Mucosa of gallbladder (tissue), 1 donor: ENCODE data around the gene IL1RAPL2. TPM values are rescaled to one million over a fixed set of nuclear protein-coding genes. Genes with fewer than 3 reads are reported as not detected.

Source experiments
- DNase-seq: peaks from one replicate; pipeline ENCODE4 v3.0.0-alpha.2; 2020; ENCODE audit warnings: low spot score
- total RNA-seq: library from RNA; stranded (reverse); gene quantifications from one replicate; pipeline ENCODE4 v1.2.1, GENCODE V29; 2021
- donor health status: DM: no; HTN: no; CAD: no.

The IL1RAPL2 gene
- total RNA-seq, 1 donor from 2014 or later, result 0.35 TPM

DNA sequence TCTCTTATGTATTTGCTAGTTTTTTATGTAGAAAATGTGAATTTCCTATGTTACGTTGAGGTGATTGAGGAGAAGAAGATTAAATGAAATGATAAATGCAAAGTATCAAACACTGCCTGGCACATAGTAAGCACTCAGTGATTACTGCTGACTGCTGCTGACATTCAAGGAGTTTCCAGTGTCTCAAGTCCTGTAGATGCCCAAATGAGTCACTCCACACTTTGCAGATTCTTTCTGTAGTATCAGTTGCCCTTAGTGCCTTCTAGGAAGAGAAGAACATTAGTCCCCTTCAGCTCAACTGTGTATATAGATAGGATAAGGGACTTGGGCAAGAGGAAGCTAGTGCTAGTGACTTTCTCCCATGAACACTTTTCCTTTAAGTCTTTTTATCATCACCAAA, 895.0 kb downstream of the IL1RAPL2 start:
- no peak for DNase-seq

DNA sequence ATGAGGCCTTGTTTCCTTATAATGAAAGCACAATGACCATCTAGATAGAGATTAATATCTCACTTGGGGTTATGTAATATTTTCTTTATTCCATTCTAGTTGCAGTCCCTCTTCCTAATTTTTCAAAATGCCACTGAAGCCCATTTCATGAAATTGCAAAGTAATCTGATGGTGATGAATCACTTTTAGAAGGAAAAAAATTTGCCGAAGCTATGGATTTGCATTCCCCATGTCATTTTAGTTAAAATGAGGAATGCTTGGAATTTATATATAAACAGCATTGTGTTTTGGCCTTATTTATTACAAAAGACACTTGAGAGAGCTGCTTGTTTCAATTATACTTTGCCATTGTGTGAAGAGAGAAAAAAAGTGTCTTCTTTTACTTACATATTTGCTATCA, 896.2 kb downstream of the IL1RAPL2 start:
- DNase-seq, result no peak

DNA sequence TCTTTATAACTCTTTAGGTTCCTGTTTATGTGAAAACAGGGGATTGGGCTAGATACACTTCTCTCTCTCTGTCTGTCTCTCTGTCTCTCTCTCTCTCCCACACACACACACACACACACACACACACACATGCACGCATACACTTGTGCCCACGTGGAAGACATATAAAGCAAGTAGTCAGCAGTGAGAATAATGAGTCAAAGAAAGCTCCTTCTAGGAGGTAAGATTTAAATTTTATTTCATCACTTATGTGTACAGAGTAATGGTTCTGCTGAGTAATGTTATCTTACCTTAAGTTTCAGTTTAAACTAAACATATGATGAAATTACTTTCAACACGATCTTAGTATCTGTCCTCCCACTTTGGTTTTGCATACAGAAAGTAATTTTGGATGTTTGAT, 897.5 kb downstream of the IL1RAPL2 start:
- no peak for DNase-seq

- no peak for DNase-seq
These were observed 898.6 kb downstream of the IL1RAPL2 start for GRCh38 chrX:105464618-105465017.

- no peak for DNase-seq
These were observed 902.7 kb downstream of the IL1RAPL2 start for GRCh38 chrX:105468741-105469140.

GRCh38 chrX:105471597-105471996, 905.6 kb downstream of the IL1RAPL2 start:
- DNase-seq, result no peak

- DNase-seq, result no peak
These were observed 909.8 kb downstream of the IL1RAPL2 start for GRCh38 chrX:105475801-105476200.

DNA sequence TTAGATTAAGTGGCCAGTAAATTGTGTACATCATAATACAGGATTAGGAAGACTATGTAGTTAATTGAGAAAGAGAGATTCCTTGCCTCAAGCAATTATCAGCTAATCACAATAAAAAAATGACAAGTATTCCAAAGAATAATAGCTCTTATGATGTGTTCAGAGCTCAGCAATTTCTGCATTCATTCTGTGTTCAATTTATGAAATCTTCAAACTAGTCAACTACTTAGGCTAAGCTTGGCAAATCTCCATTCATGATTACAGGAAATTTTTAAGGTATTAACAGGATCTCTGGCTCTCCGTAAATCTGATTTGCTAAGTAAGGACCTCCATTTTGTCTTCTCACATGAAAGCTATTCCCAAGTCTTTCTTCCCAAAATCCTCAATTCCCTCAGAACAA, 911.4 kb downstream of the IL1RAPL2 start:
- DNase-seq, result no peak

GRCh38 chrX:105480646-105481310, 914.8 kb downstream of the IL1RAPL2 start:
- no peak for DNase-seq

GRCh38 chrX:105483011-105483410, 917.0 kb downstream of the IL1RAPL2 start:
- DNase-seq, result no peak

DNA sequence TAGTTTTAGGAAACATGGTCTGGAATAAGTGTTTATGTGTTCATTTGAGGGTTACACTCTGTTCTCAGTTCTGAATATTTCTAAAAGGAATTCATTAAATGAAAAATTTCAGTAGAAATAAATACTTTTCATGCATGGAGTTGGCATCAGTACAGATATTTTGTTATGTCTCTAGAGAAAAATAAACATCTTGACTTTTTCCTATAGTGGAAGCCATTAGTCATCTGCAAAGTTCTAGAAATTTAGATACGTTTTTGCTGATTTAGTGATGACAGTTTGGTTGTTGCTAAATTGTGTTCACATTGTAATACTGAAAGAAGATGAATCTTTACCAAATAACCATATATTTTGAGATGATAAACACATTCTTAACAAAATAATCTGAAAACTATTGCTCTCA, 922.7 kb downstream of the IL1RAPL2 start:
- no peak for DNase-seq

- DNase-seq, result no peak
These were observed 929.4 kb downstream of the IL1RAPL2 start for GRCh38 chrX:105495376-105495775.

GRCh38 chrX:105502336-105502735, 936.3 kb downstream of the IL1RAPL2 start:
- no peak for DNase-seq

- DNase-seq, result no peak
These were observed 949.6 kb downstream of the IL1RAPL2 start for GRCh38 chrX:105515561-105515960.

DNA sequence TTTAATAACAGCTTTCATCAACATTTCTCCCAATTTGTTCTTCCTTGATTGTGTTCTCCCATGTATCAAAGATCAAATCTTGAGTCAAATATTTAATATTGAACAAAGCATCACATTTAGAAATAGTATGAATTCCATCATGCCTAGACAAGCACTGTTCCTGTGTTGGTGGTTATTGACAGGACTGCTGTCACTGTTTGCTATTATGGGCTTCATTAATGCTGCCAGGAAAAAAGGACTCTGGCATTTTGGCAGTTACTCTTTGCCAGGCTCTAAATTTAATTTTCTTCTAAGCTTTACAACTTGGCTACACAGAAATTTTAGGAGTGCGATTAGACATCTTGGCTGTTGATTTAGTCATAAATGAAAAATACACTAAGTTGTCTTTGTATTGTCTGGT, 960.4 kb downstream of the IL1RAPL2 start:
- no peak for DNase-seq

DNA sequence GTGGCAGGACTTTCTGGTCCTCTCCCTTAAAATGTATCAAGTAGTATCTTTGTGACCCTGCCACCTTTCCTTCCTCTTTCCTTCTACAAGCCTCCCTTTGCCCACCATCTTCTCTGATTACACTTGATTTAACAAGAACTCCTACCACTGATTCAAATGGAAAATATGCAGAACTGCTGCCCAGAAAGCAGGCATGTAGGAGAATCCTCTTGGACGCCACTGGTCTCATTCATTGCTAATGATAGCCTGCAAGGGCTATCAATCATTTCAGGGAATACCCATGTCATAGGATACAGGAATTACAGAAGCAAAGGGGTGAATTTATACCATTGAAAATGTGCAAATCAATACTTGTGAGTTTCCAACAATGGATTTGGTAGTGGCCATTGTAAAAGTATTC, 961.8 kb downstream of the IL1RAPL2 start:
- DNase-seq, result no peak

DNA sequence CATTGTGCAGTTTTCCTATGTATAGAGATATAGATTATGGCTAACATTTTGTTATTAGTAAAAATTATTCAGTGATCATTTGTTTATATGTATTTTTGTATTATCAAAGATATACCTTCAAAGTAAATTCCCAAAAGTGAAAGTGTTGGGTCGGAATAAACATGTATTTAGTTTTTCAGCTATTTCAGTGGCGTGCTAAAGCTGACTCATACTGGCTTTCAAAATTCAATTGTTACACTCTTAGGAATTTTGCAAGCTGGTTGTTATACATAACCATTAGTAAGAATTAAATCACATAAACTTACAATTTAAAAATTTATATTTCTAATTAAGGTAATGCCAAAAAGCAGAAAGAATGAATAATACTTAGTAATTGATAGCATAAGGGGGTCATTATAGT, 968.0 kb downstream of the IL1RAPL2 start:
- no peak for DNase-seq

DNA sequence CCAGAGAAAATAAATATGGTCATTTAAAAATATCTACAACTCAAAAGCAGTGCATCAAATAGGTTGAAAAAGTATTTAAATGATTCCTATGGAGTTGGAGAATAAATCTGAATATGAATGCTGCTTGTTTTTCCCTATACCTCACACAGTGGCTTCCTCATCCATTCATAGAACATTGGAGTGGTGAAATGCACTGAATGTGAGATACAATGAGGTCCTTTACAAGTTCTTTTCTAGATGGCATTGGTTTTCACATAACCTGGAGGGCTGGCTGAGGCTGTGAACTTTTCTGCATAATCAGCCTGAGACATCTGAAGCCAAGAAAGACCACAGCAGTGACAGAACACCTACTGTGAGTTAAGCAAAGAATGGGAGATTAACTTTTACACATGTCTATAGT, 977.3 kb downstream of the IL1RAPL2 start:
- no peak for DNase-seq

GRCh38 chrX:105550043-105550663, 984.2 kb downstream of the IL1RAPL2 start:
- no peak for DNase-seq

- no peak for DNase-seq
These were observed 986.4 kb downstream of the IL1RAPL2 start for GRCh38 chrX:105552395-105552794.

DNA sequence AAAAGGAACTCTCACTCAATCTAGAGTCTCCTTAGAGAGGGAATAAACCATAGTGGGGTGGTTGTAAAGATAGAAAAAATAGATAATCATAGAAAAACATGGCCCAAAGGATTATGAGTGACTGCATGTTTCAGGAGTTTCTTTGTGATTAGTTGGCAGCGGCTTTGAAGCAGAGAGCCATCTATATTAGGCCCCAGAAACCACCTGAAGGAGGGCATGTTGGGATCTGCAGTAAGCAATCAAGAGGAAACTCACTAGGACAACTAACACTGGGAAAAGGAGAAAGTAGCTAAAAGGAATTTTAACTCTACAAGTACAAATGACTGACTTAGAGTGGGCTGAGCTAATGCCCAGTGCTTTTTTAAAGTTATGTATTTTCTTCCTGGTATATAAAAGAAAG, 987.1 kb downstream of the IL1RAPL2 start:
- no peak for DNase-seq

DNA sequence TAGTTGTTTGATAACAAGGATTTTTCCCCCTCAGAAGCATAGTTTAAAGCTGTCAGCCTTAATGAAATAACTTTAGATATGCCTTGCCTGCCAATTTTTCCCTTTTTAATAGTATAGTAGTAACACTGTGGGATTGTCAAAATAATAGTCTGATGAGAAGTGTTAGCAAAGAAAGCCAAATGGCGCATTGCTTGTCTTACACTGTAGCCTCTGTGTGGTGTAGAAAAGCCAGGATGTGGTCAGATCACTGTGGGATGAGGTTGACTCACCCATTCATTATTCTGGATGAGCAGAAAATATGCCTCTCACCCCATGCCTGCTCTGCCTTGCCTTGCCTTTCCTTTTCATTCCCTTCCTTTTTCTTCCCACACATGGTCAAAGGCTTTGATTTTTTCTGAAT, 998.5 kb downstream of the IL1RAPL2 start:
- no peak for DNase-seq

DNA sequence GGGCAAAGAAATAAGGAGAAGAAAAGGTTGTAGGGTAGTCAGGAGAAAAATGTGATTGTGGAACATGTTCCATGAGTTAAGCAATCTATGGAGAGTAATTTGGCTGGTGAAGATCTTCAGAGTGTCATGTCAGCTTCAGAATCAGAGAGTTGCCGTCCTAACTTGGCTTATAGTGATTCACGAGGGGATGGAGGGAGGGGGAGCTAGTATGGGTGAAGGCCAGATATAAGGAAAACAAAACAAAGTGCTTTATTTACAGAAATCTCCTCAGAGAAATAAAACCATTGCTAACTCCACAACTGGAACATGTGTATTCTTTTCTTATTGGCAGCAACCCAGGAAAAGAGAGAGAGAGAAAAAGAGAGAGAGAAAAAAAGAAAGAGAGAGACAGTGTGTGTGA, 999.9 kb downstream of the IL1RAPL2 start:
- no peak for DNase-seq

- no peak for DNase-seq
These were observed 1001.1 kb downstream of the IL1RAPL2 start for GRCh38 chrX:105567082-105567481.
